DND-41 (cell line): ENCODE measurements around the gene RHBDD3.

Experiments used
- CTCF ChIP-seq: IDR thresholded peaks from 2 replicates; pipeline ENCODE4 v1.5.1; 2012; ENCODE audit warnings: borderline replicate concordance, low read length, moderate library complexity, mild to moderate bottlenecking; ENCODE audit not compliant: poor library complexity, severe bottlenecking; ENCODE audit errors: extremely low read depth
- EZH2 ChIP-seq: IDR thresholded peaks from 3 replicates; pipeline ENCODE4 v1.6.1; 2012; ENCODE audit warnings: borderline replicate concordance, low read depth, mild to moderate bottlenecking, moderate library complexity, low read length, inconsistent platforms; ENCODE audit not compliant: severe bottlenecking

- TF ChIP-seq EZH2: no peak
- no peak for TF ChIP-seq CTCF
Observed at GRCh38 chr22:29218758-29219408, 48.9 kb downstream of the RHBDD3 start.
